Neural crest cell (in vitro differentiated cells): ENCODE measurements around the gene ABHD1. TPM values are rescaled to one million over a fixed set of nuclear protein-coding genes. Genes with fewer than 3 reads are reported as not detected.

ENCODE experiments used
- DNase-seq: peaks from one replicate; pipeline ENCODE4 v3.0.0; 2021; ENCODE audit warnings: low read depth, mixed read lengths, low spot score
- H3K27ac Mint-ChIP-seq: one replicate; pipeline ENCODE4 v1.8.0; 2021; ENCODE audit warnings: mild to moderate bottlenecking, mixed read lengths; ENCODE audit not compliant: unreplicated experiment
- H3K27me3 Mint-ChIP-seq: 2 replicates; pipeline ENCODE4 v1.8.0; 2021; ENCODE audit warnings: low read depth, mild to moderate bottlenecking, mixed read lengths
- H3K36me3 Mint-ChIP-seq: 2 replicates; pipeline ENCODE4 v1.8.0; 2021; ENCODE audit warnings: low read depth, mild to moderate bottlenecking, mixed read lengths
- H3K4me1 Mint-ChIP-seq: 2 replicates; pipeline ENCODE4 v1.8.0; 2021; ENCODE audit warnings: mixed read lengths
- H3K4me3 Mint-ChIP-seq: one replicate; pipeline ENCODE4 v1.8.0; 2021; ENCODE audit warnings: mild to moderate bottlenecking, mixed read lengths
- H3K9me3 Mint-ChIP-seq: 2 replicates; pipeline ENCODE4 v1.8.0; 2021; ENCODE audit warnings: mixed read lengths
- CTCF ChIP-seq: fragments of 200-600 bp; sonication (generic); conservative IDR thresholded peaks from 2 replicates; pipeline ENCODE4 v1.5.0; 2021; ENCODE audit warnings: antibody characterized with exemption, mild to moderate bottlenecking
- total RNA-seq: library from RNA; stranded (reverse); gene quantifications from 2 replicates; pipeline ENCODE4 v1.2.1, GENCODE V29; 2021

ABHD1 gene
- total RNA-seq, 1 donor from 2014 or later = 0.47 TPM

DNA sequence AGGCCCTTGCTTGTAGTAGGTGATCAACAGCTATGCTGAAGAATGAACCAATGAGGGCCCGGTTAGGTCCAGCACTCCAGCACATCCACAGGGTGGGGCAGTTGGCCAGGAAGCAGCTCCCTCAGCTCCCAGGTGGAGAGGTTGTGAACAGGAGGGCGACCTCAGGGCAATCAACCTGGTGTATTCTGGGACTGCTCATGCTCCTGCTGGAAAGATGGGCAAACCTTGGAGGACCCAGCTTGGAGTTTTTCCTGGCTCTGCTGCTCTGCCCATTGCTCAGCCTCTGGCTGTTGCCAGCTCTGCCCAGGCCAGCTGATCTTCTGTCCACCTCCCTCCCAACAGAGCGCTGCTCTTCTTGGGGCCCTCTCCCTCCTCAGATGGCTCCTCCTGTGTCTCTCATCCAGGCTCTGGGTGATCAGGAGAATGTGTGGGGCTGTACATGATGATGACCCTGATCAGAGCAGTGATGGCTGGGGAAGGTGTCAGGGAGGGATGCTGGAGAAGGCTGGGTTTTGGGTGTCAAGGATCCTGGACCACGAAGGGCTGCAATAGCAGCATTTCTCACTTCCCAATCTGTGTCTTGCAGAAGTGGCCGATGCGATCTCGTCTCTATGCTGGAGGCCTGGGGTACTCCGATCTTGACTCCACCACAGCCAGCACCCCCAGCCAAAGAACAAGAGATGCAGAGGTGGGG is 28.6 kb downstream of the ABHD1 start:
- peak overlapping the region; percentile 19 for H3K27ac Mint-ChIP-seq

GRCh38 chr2:27152796-27153464 is 29.3 kb downstream of the ABHD1 start:
- H3K27ac Mint-ChIP-seq = no peak overlapping the region
- no peak overlapping the region for H3K4me3 Mint-ChIP-seq
- no peak for TF ChIP-seq CTCF
- H3K4me1 Mint-ChIP-seq = no peaks in the 10 kb centered on the region
- no peaks in the 10 kb centered on the region for H3K36me3 Mint-ChIP-seq
- DNase-seq = no peak
- no peaks in the 10 kb centered on the region for H3K27me3 Mint-ChIP-seq
- H3K9me3 Mint-ChIP-seq = no peaks in the 10 kb centered on the region

More for the DNA sequence above, 28.6 kb downstream of the ABHD1 start:
- TF ChIP-seq CTCF = no peak
- no peak for DNase-seq
- H3K4me3 Mint-ChIP-seq = no peak overlapping the region
- H3K4me1 Mint-ChIP-seq = no peaks in the 10 kb centered on the region
- no peaks in the 10 kb centered on the region for H3K9me3 Mint-ChIP-seq
- H3K36me3 Mint-ChIP-seq = no peaks in the 10 kb centered on the region
- H3K27me3 Mint-ChIP-seq = no peaks in the 10 kb centered on the region

- Mint-ChIP-seq H3K4me3 (no peak overlapping the region), H3K27ac (no peak overlapping the region), H3K36me3 (no peaks in the 10 kb centered on the region), H3K9me3 (no peaks in the 10 kb centered on the region), H3K4me1 (no peaks in the 10 kb centered on the region), H3K27me3 (no peaks in the 10 kb centered on the region)
- no peak for DNase-seq
- TF ChIP-seq CTCF = no peak
Observed at GRCh38 chr2:27154488-27154887, 30.9 kb downstream of the ABHD1 start.

DNA sequence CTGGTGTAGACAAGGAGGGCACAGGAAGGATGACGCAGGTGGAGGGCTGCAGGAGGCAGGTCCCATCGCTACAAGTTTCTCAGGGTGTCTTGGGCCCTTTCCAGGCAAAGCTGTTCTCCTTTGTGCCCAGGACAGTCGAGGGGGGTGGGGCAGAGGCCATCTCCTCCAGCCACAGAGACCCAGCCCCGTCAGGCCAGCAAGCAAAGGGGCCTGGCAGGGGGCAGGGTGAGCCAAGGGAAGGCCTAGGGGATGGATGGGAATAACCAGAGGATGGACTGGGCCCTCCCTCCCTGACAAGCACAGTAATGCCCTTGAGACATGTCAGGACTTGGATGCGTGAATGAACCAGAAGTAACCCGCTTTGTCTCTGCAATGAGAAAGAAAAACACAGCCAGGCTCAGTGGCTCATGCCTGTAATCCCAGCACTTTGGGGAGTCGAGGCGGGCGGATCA is 31.5 kb downstream of the ABHD1 start:
- no peak for TF ChIP-seq CTCF
- Mint-ChIP-seq H3K4me1 (no peaks in the 10 kb centered on the region), H3K36me3 (no peaks in the 10 kb centered on the region), H3K27me3 (no peaks in the 10 kb centered on the region), H3K4me3 (no peak overlapping the region), H3K9me3 (no peaks in the 10 kb centered on the region), H3K27ac (no peak overlapping the region)
- DNase-seq = no peak

DNA sequence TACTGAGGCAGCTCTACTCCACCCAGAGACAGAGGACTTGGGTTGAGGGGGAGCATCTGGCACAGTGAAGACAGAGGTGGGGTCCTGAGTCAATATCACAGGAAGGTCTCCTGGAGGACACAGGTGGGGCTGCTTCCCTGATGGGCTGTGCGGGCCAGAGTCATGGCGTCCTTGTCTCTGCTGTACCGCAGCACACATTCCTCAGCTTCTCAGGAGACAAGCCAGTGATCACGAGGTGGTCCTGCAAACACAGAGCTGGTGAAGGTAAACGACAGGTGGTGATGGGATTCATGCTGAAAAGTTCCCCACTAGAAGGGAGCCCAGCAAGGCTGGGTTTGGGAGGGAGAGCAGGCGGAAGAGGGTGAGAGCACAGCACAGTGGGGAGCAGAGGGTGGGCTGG is 34.9 kb downstream of the ABHD1 start:
- H3K4me1 Mint-ChIP-seq = no peaks in the 10 kb centered on the region
- H3K4me3 Mint-ChIP-seq = no peak overlapping the region
- no peak for TF ChIP-seq CTCF
- no peaks in the 10 kb centered on the region for H3K27me3 Mint-ChIP-seq
- no peaks in the 10 kb centered on the region for H3K9me3 Mint-ChIP-seq
- peak overlapping the region; percentile 50 for H3K27ac Mint-ChIP-seq
- H3K36me3 Mint-ChIP-seq = no peaks in the 10 kb centered on the region
- DNase-seq = no peak
